Tibial artery (tissue), 4 donors: ENCODE data around the gene ACOX3.
"Not testable (repeated sequence)": the region's sequence is repeated elsewhere in the genome, so short reads cannot be mapped to it uniquely, and the experiment has no call there.

Source experiments
- DNase-seq, 2 donors: peaks; one replicate each; pipeline ENCODE4 v3.0.0-alpha.2; 2019
- H3K27ac ChIP-seq, 2 donors: fragments of 200-600 bp; sonication (generic) in 1 of 2; 1 replicate in 1 of 2; 2 replicates in 1 of 2; pipeline ENCODE4 v1.5.1; 2018 to 2019; ENCODE audit warnings: mild to moderate bottlenecking in 1 of 2
- H3K27me3 ChIP-seq, 2 donors: fragments of 200-600 bp; sonication (generic) in 1 of 2; one replicate each; pipeline versions ENCODE4 v1.5.1 to v1.6.0; 2016 to 2019
- H3K36me3 ChIP-seq, 3 donors: fragments of 200-600 bp; sonication (generic) in 2 of 3; one replicate each; pipeline ENCODE4 v1.5.1; 2016 to 2019; ENCODE audit warnings: mild to moderate bottlenecking in 2 of 3
- H3K4me1 ChIP-seq, 4 donors: fragments of 200-600 bp; sonication (generic) in 2 of 4; 1 replicate in 3 of 4; 2 replicates in 1 of 4; pipeline ENCODE4 v1.5.1; 2016 to 2019
- H3K4me3 ChIP-seq, 2 donors: fragments of 200-600 bp; sonication (generic) in 1 of 2; 1 replicate in 1 of 2; 2 replicates in 1 of 2; pipeline ENCODE4 v1.5.1; 2018 to 2019; ENCODE audit warnings: mild to moderate bottlenecking in 2 of 2
- H3K9me3 ChIP-seq, 3 donors: fragments of 200-600 bp; sonication (generic) in 1 of 3; one replicate each; pipeline ENCODE4 v1.5.1; 2016 to 2019
- CTCF ChIP-seq, 2 experiments: fragments of 200-600 bp in 1 of 2; fragments of 450-650 bp in 1 of 2; IDR thresholded peaks; one replicate each; pipeline ENCODE4 v1.5.1; 2017 to 2019; ENCODE audit warnings: antibody characterized with exemption in 2 of 2, mild to moderate bottlenecking in 1 of 2, moderate library complexity in 1 of 2
- intact Hi-C: fragments of 100-400 bp; cut with DNase I; formaldehyde crosslinking; loops from one replicate; pipeline ENCODE4 v1.15.0; 2023; ENCODE audit warnings: low total_unique reads

The ACOX3 gene

DNA sequence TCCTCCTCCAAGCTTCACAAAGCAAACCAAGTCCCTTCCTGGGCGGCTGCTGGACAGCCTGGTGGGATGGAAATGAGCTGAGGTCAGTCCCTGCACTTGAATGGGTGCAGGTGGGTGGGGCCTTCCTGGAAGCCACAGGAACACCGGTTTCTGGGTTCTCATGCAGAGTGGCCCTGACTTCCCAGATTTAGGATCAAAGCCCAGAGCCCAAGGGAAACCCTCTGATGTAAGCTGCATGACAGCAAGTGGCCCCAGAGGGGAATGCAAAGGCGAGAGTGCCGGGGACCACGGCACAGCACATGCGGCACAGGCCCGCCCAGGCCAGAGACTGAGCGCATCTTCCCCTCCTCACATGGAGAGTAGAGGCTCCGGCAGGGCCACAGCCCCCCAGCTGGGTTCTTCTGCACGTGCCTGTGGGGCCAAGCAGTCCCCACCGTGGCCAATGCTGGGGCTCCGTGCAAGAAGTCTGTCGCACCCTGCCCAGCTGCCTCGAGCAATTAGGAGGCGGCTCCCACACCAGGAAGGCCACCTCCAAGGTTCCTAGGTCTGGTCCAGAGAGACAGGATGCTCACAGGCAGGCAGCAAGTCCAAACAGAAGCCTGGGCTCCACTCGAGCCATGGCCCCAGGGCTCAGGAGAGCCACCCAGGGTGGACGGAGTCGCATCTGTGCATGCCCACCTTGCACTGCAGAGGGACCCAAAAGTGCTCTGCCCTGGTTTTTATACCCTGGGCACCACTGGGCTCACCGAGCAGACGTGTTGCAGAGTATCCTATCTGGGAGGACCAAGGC lies 88.0 kb downstream of the ACOX3 start:
- peaks cover 0 to 7% (median 7%) of the 10 kb centered on the region in 3 donors for H3K36me3 ChIP-seq
- peaks cover 0 to 14% (median 6%) of the 10 kb centered on the region in 4 donors for H3K4me1 ChIP-seq
- peak; percentile 9 to 56 for DNase-seq
- TF ChIP-seq CTCF (IDR thresholded peaks at IDR 0.05), result no peak
- H3K27me3 ChIP-seq, result peaks cover 0 to 4% of the 10 kb centered on the region in 2 donors
- H3K27ac ChIP-seq, result no peak overlapping the region
- intact Hi-C loops, result no loop called here
- H3K4me3 ChIP-seq, result no peak overlapping the region
- H3K9me3 ChIP-seq, result no peaks in the 10 kb centered on the region

DNA sequence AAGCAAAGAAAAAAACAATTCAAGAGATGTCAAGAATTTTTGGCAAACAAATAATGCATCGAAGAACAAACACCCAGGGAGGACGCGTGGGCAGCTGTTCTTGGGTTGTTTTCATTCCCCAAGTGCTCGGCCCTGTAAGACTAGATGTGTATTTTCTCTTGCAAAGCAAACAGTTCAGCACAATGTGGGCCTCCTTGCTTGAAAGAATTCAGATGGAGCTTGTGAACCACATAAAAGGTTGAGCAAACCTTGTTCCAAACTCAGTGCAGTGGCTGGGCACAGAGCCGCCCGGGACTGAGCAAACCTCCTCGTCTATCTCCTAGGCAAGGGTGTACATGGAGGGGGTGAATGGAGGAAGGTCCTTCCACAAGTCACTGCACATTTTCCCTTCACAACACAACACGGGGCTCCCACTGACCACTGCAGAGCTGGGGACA lies 88.6 kb downstream of the ACOX3 start:
- H3K27ac ChIP-seq, result no peak overlapping the region
- H3K9me3 ChIP-seq, result no peaks in the 10 kb centered on the region
- peaks cover 0 to 7% (median 3%) of the 10 kb centered on the region in 3 donors for H3K36me3 ChIP-seq
- H3K4me1 ChIP-seq, result peaks cover 0 to 14% (median 6%) of the 10 kb centered on the region in 4 donors
- peaks cover 0 to 7% of the 10 kb centered on the region in 2 donors for H3K27me3 ChIP-seq
- intact Hi-C loops, result no loop called here
- no peak overlapping the region for H3K4me3 ChIP-seq
- peak; percentile 19 to 65 for DNase-seq
- TF ChIP-seq CTCF (IDR thresholded peaks at IDR 0.05), result no peak

DNA sequence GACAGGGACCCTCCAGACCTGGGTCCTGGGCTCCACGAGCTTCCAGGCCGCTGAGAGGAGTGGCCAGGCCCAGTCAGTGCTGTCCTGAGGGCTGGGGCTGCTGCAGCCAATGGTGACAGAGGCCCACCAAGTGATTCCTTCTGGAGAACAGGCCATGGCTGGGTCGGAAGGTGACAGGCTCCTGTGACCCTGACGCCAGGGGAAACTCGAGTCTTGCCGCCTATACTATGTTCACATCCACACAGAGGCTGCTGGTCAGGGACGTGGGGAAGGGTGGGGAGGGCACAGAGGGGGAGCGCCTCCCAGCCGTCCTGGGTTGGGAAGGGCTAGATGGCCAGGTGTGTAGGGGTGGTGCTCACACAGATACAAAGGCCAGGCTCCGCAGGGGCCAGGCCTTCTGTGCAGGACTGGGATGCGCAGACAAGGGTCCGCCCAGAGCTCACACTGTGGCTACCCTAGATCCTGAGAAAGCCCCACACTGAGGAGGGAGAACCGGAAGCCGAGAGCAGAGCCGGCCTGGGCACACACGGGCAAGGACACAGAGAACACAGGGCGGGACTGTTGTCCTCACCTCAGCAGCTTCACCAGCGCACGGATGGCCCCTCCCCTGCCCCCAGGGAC lies 89.6 kb downstream of the ACOX3 start:
- Histone ChIP-seq H3K4me1 (peaks cover 0 to 12% (median 5%) of the 10 kb centered on the region in 4 donors), H3K9me3 (no peaks in the 10 kb centered on the region), H3K4me3 (no peak overlapping the region), H3K36me3 (peaks cover 0 to 7% (median 0%) of the 10 kb centered on the region in 3 donors), H3K27ac (no peak overlapping the region), H3K27me3 (peaks cover 0 to 17% of the 10 kb centered on the region in 2 donors)
- TF ChIP-seq CTCF (IDR thresholded peaks at IDR 0.05), result no peak
- intact Hi-C loops, result no loop called here
- DNase-seq, result peak; percentile 16 to 45

GRCh38 chr4:8350352-8350751 lies 90.2 kb downstream of the ACOX3 start:
- peak in 1 of 2 donors; percentile 41 for DNase-seq
- no peaks in the 10 kb centered on the region for H3K9me3 ChIP-seq
- H3K27me3 ChIP-seq, result peaks cover 0 to 21% of the 10 kb centered on the region in 2 donors
- no peak overlapping the region for H3K4me3 ChIP-seq
- no peak for TF ChIP-seq CTCF (IDR thresholded peaks at IDR 0.05)
- intact Hi-C loops, result no loop called here
- H3K36me3 ChIP-seq, result peaks cover 0 to 7% (median 0%) of the 10 kb centered on the region in 3 donors
- H3K27ac ChIP-seq, result no peak overlapping the region
- H3K4me1 ChIP-seq, result peaks cover 0 to 12% (median 4%) of the 10 kb centered on the region in 4 donors

DNA sequence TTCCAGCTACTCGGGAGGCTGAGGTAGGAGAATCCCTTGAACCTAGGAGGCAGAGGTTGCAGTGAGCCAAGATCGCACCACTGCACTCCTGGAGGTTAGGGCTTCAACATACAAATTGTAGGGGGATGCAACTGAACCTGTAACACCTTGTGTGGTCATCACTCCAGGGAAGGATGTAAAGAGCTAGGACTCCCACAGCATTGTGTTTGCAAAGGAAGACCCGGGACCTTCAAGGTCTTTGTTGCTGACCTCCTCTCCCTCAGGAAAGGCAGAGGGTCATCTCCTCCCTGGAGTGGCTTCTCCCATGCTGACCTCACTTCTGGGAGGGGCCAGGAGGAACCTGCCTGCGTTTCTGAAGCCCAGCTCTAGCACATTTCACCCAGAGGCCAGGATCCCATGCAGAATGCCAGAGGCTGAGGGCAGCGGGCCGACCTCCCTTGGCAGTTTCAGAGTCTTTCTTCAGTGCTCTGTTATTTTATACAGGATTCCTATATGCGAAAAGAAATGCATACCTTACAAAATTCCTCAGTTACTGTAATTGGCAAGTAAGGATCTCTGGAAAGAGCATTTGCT lies 90.8 kb downstream of the ACOX3 start:
- Histone ChIP-seq H3K36me3 (peaks cover 0 to 7% (median 0%) of the 10 kb centered on the region in 3 donors), H3K4me3 (no peak overlapping the region), H3K27me3 (peaks cover 0 to 26% of the 10 kb centered on the region in 2 donors), H3K9me3 (no peaks in the 10 kb centered on the region), H3K4me1 (peaks cover 0 to 12% (median 4%) of the 10 kb centered on the region in 4 donors), H3K27ac (no peak overlapping the region)
- intact Hi-C loops, result no loop called here
- DNase-seq, result peak in 1 of 2 donors; percentile 4
- no peak for TF ChIP-seq CTCF (IDR thresholded peaks at IDR 0.05)

DNA sequence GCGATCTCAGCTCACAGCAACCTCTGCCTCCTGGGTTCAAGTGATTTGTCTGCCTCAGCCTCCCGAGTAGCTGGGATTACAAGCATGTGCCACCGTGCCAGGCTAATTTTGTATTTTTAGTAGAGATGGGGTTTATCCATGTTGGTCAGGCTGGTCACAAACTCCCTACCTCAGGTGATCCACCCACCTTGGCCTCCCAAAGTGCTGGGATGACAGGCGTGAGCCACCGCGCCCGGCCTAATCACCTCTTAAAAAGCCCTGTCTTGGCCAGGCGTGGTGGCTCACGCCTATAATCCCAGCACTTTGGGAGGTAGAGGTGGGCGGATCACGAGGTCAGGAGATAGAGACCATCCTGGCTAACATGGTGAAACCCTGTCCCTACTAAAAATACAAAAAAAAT lies 91.3 kb downstream of the ACOX3 start:
- H3K27ac ChIP-seq, H3K9me3 ChIP-seq, intact Hi-C loops, H3K36me3 ChIP-seq, H3K4me3 ChIP-seq: not testable (repeated sequence)
- peaks cover 0 to 26% of the 10 kb centered on the region in 2 donors for H3K27me3 ChIP-seq
- peaks cover 0 to 12% (median 4%) of the 10 kb centered on the region in 4 donors for H3K4me1 ChIP-seq
- DNase-seq, result peak in 1 of 2 donors; percentile 3
